ENCODE measurements around the gene TMEM231. TPM values are rescaled to one million over a fixed set of nuclear protein-coding genes. Genes with fewer than 3 reads are reported as not detected.
"Not testable (repeated sequence)": the region's sequence is repeated elsewhere in the genome, so short reads cannot be mapped to it uniquely, and the experiment has no call there.

TMEM231 gene, protein sequence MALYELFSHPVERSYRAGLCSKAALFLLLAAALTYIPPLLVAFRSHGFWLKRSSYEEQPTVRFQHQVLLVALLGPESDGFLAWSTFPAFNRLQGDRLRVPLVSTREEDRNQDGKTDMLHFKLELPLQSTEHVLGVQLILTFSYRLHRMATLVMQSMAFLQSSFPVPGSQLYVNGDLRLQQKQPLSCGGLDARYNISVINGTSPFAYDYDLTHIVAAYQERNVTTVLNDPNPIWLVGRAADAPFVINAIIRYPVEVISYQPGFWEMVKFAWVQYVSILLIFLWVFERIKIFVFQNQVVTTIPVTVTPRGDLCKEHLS
- 5.7 TPM for total RNA-seq

GRCh38 chr16:75555707-75556430, at the start of gene TMEM231:
Gene TMEM231, minus strand, starts transcription at chr16:75556252. Its CDS starts 43 bp downstream, at chr16:75556209.
- Histone ChIP-seq H3K4me3 (ENCODE audit: low read length in 3 of 3) (peak within 1 kb of the TSS; percentile 86 to 91 (median 87)), H3K9ac (ENCODE audit: low read depth in 1 of 3, low read length in 3 of 3) (peak within 1 kb of the TSS; percentile 72 to 82 (median 76)), H3K9me3 (ENCODE audit: control insufficient read depth in 3 of 3, low read length in 3 of 3) (no peaks in the 10 kb centered on the region), H3K4me1 (ENCODE audit: control insufficient read depth in 3 of 3, insufficient read depth in 3 of 3, low read length in 3 of 3) (peaks cover 4 to 11% (median 9%) of the 10 kb centered on the region in 3 donors), H3K27ac (ENCODE audit: low read depth, low read length) (peak within 1 kb of the TSS; percentile 81), H3K36me3 (ENCODE audit: control insufficient read depth in 3 of 3, insufficient read depth in 3 of 3, low read length in 3 of 3) (no peaks in the 10 kb centered on the region), H3K27me3 (ENCODE audit: control insufficient read depth in 3 of 3, insufficient read depth in 3 of 3, low read length in 3 of 3) (no peaks in the 10 kb centered on the region)

- Histone ChIP-seq H3K4me1 (ENCODE audit: control insufficient read depth in 3 of 3, insufficient read depth in 3 of 3, low read length in 3 of 3) (no peaks in the 10 kb centered on the region), H3K9me3 (ENCODE audit: control insufficient read depth in 3 of 3, low read length in 3 of 3) (no peaks in the 10 kb centered on the region), H3K27ac (ENCODE audit: low read depth, low read length) (no peak overlapping the region), H3K36me3 (ENCODE audit: control insufficient read depth in 3 of 3, insufficient read depth in 3 of 3, low read length in 3 of 3) (peaks cover 15 to 51% (median 38%) of the 10 kb centered on the region in 3 donors), H3K27me3 (ENCODE audit: control insufficient read depth in 3 of 3, insufficient read depth in 3 of 3, low read length in 3 of 3) (no peaks in the 10 kb centered on the region), H3K9ac (ENCODE audit: low read depth in 1 of 3, low read length in 3 of 3) (no peak overlapping the region), H3K4me3 (ENCODE audit: low read length in 3 of 3) (no peak overlapping the region)
Measured at GRCh38 chr16:75603241-75603640, 47.2 kb upstream of the TMEM231 start.

- no peak overlapping the region for H3K9ac ChIP-seq (ENCODE audit: low read depth in 1 of 3, low read length in 3 of 3)
- no peak overlapping the region for H3K4me3 ChIP-seq (ENCODE audit: low read length in 3 of 3)
- no peaks in the 10 kb centered on the region for H3K4me1 ChIP-seq (ENCODE audit: control insufficient read depth in 3 of 3, insufficient read depth in 3 of 3, low read length in 3 of 3)
- peaks cover 18 to 39% (median 32%) of the 10 kb centered on the region in 3 donors for H3K36me3 ChIP-seq (ENCODE audit: control insufficient read depth in 3 of 3, insufficient read depth in 3 of 3, low read length in 3 of 3)
- H3K27ac ChIP-seq (ENCODE audit: low read depth, low read length) = no peak overlapping the region
- no peaks in the 10 kb centered on the region for H3K9me3 ChIP-seq (ENCODE audit: control insufficient read depth in 3 of 3, low read length in 3 of 3)
- H3K27me3 ChIP-seq (ENCODE audit: control insufficient read depth in 3 of 3, insufficient read depth in 3 of 3, low read length in 3 of 3) = no peaks in the 10 kb centered on the region
Measured at GRCh38 chr16:75599452-75600277, 43.6 kb upstream of the TMEM231 start.

- Histone ChIP-seq H3K9ac (ENCODE audit: low read depth in 1 of 3, low read length in 3 of 3) (peak overlapping the region in 2 of 3 donors; percentile 8 to 54), H3K9me3 (ENCODE audit: control insufficient read depth in 3 of 3, low read length in 3 of 3) (no peaks in the 10 kb centered on the region), H3K4me3 (ENCODE audit: low read length in 3 of 3) (peak overlapping the region in 2 of 3 donors; percentile 22 to 49), H3K27me3 (ENCODE audit: control insufficient read depth in 3 of 3, insufficient read depth in 3 of 3, low read length in 3 of 3) (no peaks in the 10 kb centered on the region), H3K4me1 (ENCODE audit: control insufficient read depth in 3 of 3, insufficient read depth in 3 of 3, low read length in 3 of 3) (peaks cover 2 to 25% (median 11%) of the 10 kb centered on the region in 3 donors), H3K36me3 (ENCODE audit: control insufficient read depth in 3 of 3, insufficient read depth in 3 of 3, low read length in 3 of 3) (peaks cover 5 to 8% (median 5%) of the 10 kb centered on the region in 3 donors), H3K27ac (ENCODE audit: low read depth, low read length) (peak overlapping the region; percentile 71)
Measured at GRCh38 chr16:75593825-75594820, 38.1 kb upstream of the TMEM231 start.

DNA sequence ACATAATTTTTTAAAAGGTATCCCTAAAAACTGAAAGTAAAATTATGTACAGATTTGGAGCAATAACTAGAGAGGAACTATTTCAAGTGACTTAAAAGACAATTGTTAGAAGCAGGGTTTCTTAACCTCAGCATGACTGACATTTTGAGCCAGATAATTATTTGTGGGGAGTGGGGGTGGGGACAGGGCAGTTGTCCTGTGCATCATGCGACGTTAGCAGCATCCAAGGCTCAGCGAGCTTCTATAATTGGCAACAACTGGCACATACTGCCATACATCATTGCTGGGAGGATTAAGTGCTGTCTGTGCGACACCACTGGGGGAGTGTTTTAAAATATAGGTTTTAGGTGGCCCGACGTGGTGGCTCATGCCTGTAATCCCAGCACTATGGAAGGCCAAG, 37.3 kb upstream of the TMEM231 start:
- peaks cover 5 to 8% (median 5%) of the 10 kb centered on the region in 3 donors for H3K36me3 ChIP-seq (ENCODE audit: control insufficient read depth in 3 of 3, insufficient read depth in 3 of 3, low read length in 3 of 3)
- no peaks in the 10 kb centered on the region for H3K27me3 ChIP-seq (ENCODE audit: control insufficient read depth in 3 of 3, insufficient read depth in 3 of 3, low read length in 3 of 3)
- peaks cover 7 to 25% (median 14%) of the 10 kb centered on the region in 3 donors for H3K4me1 ChIP-seq (ENCODE audit: control insufficient read depth in 3 of 3, insufficient read depth in 3 of 3, low read length in 3 of 3)
- H3K9ac ChIP-seq (ENCODE audit: low read depth in 1 of 3, low read length in 3 of 3) = peak overlapping the region in 1 of 3 donors; percentile 33
- H3K27ac ChIP-seq (ENCODE audit: low read depth, low read length) = no peak overlapping the region
- H3K4me3 ChIP-seq (ENCODE audit: low read length in 3 of 3) = no peak overlapping the region
- H3K9me3 ChIP-seq (ENCODE audit: control insufficient read depth in 3 of 3, low read length in 3 of 3) = no peaks in the 10 kb centered on the region

GRCh38 chr16:75591927-75592326, 35.9 kb upstream of the TMEM231 start:
- H3K9ac ChIP-seq (ENCODE audit: low read depth in 1 of 3, low read length in 3 of 3); H3K9me3 ChIP-seq (ENCODE audit: control insufficient read depth in 3 of 3, low read length in 3 of 3); H3K27me3 ChIP-seq (ENCODE audit: control insufficient read depth in 3 of 3, insufficient read depth in 3 of 3, low read length in 3 of 3); H3K4me3 ChIP-seq (ENCODE audit: low read length in 3 of 3); H3K36me3 ChIP-seq (ENCODE audit: control insufficient read depth in 3 of 3, insufficient read depth in 3 of 3, low read length in 3 of 3): not testable (repeated sequence)
- Histone ChIP-seq H3K4me1 (ENCODE audit: control insufficient read depth in 3 of 3, insufficient read depth in 3 of 3, low read length in 3 of 3) (peaks cover 7 to 25% (median 14%) of the 10 kb centered on the region in 3 donors), H3K27ac (ENCODE audit: low read depth, low read length) (peak overlapping the region; percentile 32)

DNA sequence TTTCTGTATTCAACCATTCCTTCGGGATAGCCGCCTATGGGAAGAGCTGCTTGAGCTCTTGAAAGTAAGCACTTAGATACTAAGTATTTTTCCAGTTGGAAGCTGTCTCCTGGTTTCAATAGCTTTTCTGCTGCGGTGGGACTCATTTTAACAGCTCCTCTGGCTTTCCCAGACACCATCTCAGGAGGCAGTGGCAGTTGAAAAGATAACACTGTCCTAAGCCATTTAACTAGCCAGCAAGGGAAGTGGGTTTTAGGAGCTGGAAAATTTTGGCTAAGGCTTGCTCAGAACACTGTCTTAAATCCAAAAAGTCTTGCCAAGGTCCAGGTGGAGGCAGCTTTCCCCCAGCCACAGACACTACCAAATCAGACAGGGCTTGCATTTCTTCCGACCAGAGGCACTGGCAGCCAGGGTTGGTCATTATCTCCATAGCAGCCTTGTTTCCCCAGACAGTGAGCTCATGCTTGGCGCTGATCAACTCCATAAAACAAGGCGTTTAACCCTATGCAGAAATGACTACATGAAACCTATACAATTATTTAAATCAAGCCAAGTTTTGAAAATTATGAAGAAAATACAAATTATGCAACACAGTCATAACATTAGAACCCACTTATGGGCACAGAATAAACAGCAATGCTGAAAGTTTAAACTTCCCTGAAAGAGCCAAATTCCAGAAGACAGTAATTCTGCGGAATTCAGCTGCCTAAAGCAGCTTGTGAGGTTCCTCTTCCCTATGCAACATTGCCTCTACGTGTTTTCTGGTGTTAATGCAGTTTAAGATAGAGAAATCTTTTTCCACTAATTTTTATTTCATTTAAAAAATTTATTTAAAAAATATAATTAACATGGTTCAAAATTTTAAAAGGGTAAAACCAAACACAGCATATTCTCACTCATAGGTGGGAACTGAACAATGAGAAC, 35.1 kb upstream of the TMEM231 start:
- Histone ChIP-seq H3K9me3 (ENCODE audit: control insufficient read depth in 3 of 3, low read length in 3 of 3) (no peaks in the 10 kb centered on the region), H3K4me3 (ENCODE audit: low read length in 3 of 3) (peak overlapping the region in 1 of 3 donors; percentile 46), H3K4me1 (ENCODE audit: control insufficient read depth in 3 of 3, insufficient read depth in 3 of 3, low read length in 3 of 3) (peaks cover 7 to 25% (median 14%) of the 10 kb centered on the region in 3 donors), H3K36me3 (ENCODE audit: control insufficient read depth in 3 of 3, insufficient read depth in 3 of 3, low read length in 3 of 3) (peaks cover 0 to 4% (median 0%) of the 10 kb centered on the region in 3 donors), H3K9ac (ENCODE audit: low read depth in 1 of 3, low read length in 3 of 3) (peak overlapping the region; percentile 1 to 58 (median 33)), H3K27me3 (ENCODE audit: control insufficient read depth in 3 of 3, insufficient read depth in 3 of 3, low read length in 3 of 3) (no peaks in the 10 kb centered on the region), H3K27ac (ENCODE audit: low read depth, low read length) (peak overlapping the region; percentile 85)

- H3K9ac ChIP-seq (ENCODE audit: low read depth in 1 of 3, low read length in 3 of 3) = no peak overlapping the region
- H3K27ac ChIP-seq (ENCODE audit: low read depth, low read length) = peak overlapping the region; percentile 85
- no peak overlapping the region for H3K4me3 ChIP-seq (ENCODE audit: low read length in 3 of 3)
- H3K36me3 ChIP-seq (ENCODE audit: control insufficient read depth in 3 of 3, insufficient read depth in 3 of 3, low read length in 3 of 3) = peaks cover 0 to 2% (median 0%) of the 10 kb centered on the region in 3 donors
- peaks cover 7 to 25% (median 14%) of the 10 kb centered on the region in 3 donors for H3K4me1 ChIP-seq (ENCODE audit: control insufficient read depth in 3 of 3, insufficient read depth in 3 of 3, low read length in 3 of 3)
- H3K9me3 ChIP-seq (ENCODE audit: control insufficient read depth in 3 of 3, low read length in 3 of 3) = no peaks in the 10 kb centered on the region
- H3K27me3 ChIP-seq (ENCODE audit: control insufficient read depth in 3 of 3, insufficient read depth in 3 of 3, low read length in 3 of 3) = no peaks in the 10 kb centered on the region
Measured at GRCh38 chr16:75589306-75589705, 33.3 kb upstream of the TMEM231 start.
